ENCODE measurements around the gene HEBP2.
A peak's percentile ranks its signal among the peaks of the same experiment; 100 is the strongest.
"Not testable (repeated sequence)": the region's sequence is repeated elsewhere in the genome, so short reads cannot be mapped to it uniquely, and the experiment has no call there.

The HEBP2 gene

GRCh38 chr6:138403801-138404665 is at the start of gene HEBP2:
HEBP2 (plus strand) TSS chr6:138404223; CDS start chr6:138404496, 273 bp downstream.
- DNase-seq = peak in 56 of 58 donors; percentile 8 to 83 (median 61)

GRCh38 chr6:138357928-138358327 is 46.1 kb upstream of the HEBP2 start:
- DNase-seq = no peak

GRCh38 chr6:138368684-138369083 is 35.3 kb upstream of the HEBP2 start:
- not testable (repeated sequence) for DNase-seq

GRCh38 chr6:138370631-138371451 is 33.2 kb upstream of the HEBP2 start:
- DNase-seq = no peak

- no peak for DNase-seq
Measured at GRCh38 chr6:138371452-138371711, 32.6 kb upstream of the HEBP2 start.

- DNase-seq = no peak
Measured at GRCh38 chr6:138371720-138372119, 32.3 kb upstream of the HEBP2 start.

- DNase-seq = no peak
Measured at GRCh38 chr6:138372711-138373463, 31.1 kb upstream of the HEBP2 start.

- DNase-seq = no peak
Measured at GRCh38 chr6:138374230-138374629, 29.8 kb upstream of the HEBP2 start.

GRCh38 chr6:138374815-138375214 is 29.2 kb upstream of the HEBP2 start:
- DNase-seq = no peak

GRCh38 chr6:138377042-138377441 is 27.0 kb upstream of the HEBP2 start:
- no peak for DNase-seq

GRCh38 chr6:138377844-138378243 is 26.2 kb upstream of the HEBP2 start, which contains the start of gene SMIM28:
SMIM28 (plus strand) TSS chr6:138377905; CDS start chr6:138378073, 168 bp downstream.
- DNase-seq = peak in 1 of 58 donors; percentile 0

- no peak for DNase-seq
Measured at GRCh38 chr6:138378463-138378862, 25.6 kb upstream of the HEBP2 start.

- no peak for DNase-seq
Measured at GRCh38 chr6:138382498-138383265, 21.3 kb upstream of the HEBP2 start.

GRCh38 chr6:138383776-138384175 is 20.2 kb upstream of the HEBP2 start:
- DNase-seq = no peak

- DNase-seq = no peak
Measured at GRCh38 chr6:138386897-138387296, 17.1 kb upstream of the HEBP2 start.

- no peak for DNase-seq
Measured at GRCh38 chr6:138387577-138388368, 16.2 kb upstream of the HEBP2 start.

- DNase-seq = no peak
Measured at GRCh38 chr6:138389551-138389950, 14.5 kb upstream of the HEBP2 start.

- no peak for DNase-seq
Measured at GRCh38 chr6:138393871-138394783, 9.9 kb upstream of the HEBP2 start.

GRCh38 chr6:138396709-138397108 is 7.3 kb upstream of the HEBP2 start:
- DNase-seq = no peak

All from anterior cingulate cortex (tissue), 58 donors.